Uterus (tissue), 4 donors: ENCODE results near the gene DNAJC22. TPM values are rescaled to one million over a fixed set of nuclear protein-coding genes. Genes with fewer than 3 reads are reported as not detected.
A peak's percentile ranks its signal among the peaks of the same experiment; 100 is the strongest.
"Not testable (repeated sequence)": the region's sequence is repeated elsewhere in the genome, so short reads cannot be mapped to it uniquely, and the experiment has no call there.

Source experiments
- DNase-seq, 2 donors: peaks; one replicate each; pipeline ENCODE4 v3.0.0-alpha.2; 2019 to 2020
- H3K27ac ChIP-seq, 2 donors: fragments of 200-600 bp; sonication (generic); 1 replicate in 1 of 2; 2 replicates in 1 of 2; pipeline ENCODE4 v1.5.1; 2016 to 2018
- H3K27me3 ChIP-seq, 2 donors: fragments of 200-600 bp; sonication (generic); one replicate each; pipeline ENCODE4 v1.5.1; 2018 to 2019; ENCODE audit warnings: control low read depth in 1 of 2
- H3K36me3 ChIP-seq, 2 donors: fragments of 200-600 bp; sonication (generic); one replicate each; pipeline ENCODE4 v1.5.1; 2019; ENCODE audit warnings: control low read depth in 1 of 2
- H3K4me1 ChIP-seq, 2 donors: fragments of 200-600 bp; sonication (generic); one replicate each; pipeline ENCODE4 v1.5.1; 2018 to 2019; ENCODE audit warnings: control low read depth in 1 of 2
- H3K4me3 ChIP-seq, 2 donors: fragments of 200-600 bp; sonication (generic); 1 replicate in 1 of 2; 2 replicates in 1 of 2; pipeline ENCODE4 v1.5.1; 2018 to 2019; ENCODE audit warnings: mild to moderate bottlenecking in 1 of 2
- H3K9me3 ChIP-seq, 2 donors: fragments of 200-600 bp; sonication (generic); one replicate each; pipeline ENCODE4 v1.5.1; 2019; ENCODE audit warnings: control low read depth in 1 of 2
- CTCF ChIP-seq, 4 experiments: fragments of 200-600 bp in 2 of 4; fragments of 450-650 bp in 2 of 4; sonication (generic) in 2 of 4; IDR thresholded peaks; one replicate each; pipeline ENCODE4 v1.5.1; 2016 to 2019; ENCODE audit warnings: antibody characterized with exemption in 4 of 4, mild to moderate bottlenecking in 2 of 4, moderate library complexity in 1 of 4
- POLR2A ChIP-seq, 2 donors: fragments of 450-650 bp; IDR thresholded peaks; one replicate each; pipeline ENCODE4 v1.6.1; 2016; ENCODE audit warnings: antibody characterized with exemption in 2 of 2, mild to moderate bottlenecking in 1 of 2, moderate library complexity in 1 of 2
- intact Hi-C: fragments of 100-400 bp; cut with DNase I; formaldehyde crosslinking; loops from one replicate; pipeline ENCODE4 v1.15.1; 2023; ENCODE audit warnings: low total_unique reads
- total RNA-seq, 4 donors: library from RNA; depleted of rRNA in 3 of 4; stranded (reverse); fragments of >200 nt in 3 of 4; gene quantifications; one replicate each; pipeline versions ENCODE4 v1.1.0 to v1.2.4, GENCODE V29; 2014 to 2023
- donor health status: DM: yes; HTN: yes; CAD: no.

Gene DNAJC22
- total RNA-seq, 4 donors from 2014 or later = 4.5 TPM; not detected in 3

- H3K27ac ChIP-seq = no peak overlapping the region
- peaks cover 4 to 12% of the 10 kb centered on the region in 2 donors for H3K27me3 ChIP-seq
- H3K4me3 ChIP-seq = no peak overlapping the region
- TF ChIP-seq POLR2A (IDR thresholded peaks at IDR 0.05) (no peak), CTCF (IDR thresholded peaks at IDR 0.05) (peak; percentile 60 to 84 (median 75))
- intact Hi-C loops = loop anchor here (10.0 kb wide), 1 partner anchor 183 kb away; no protein-coding TSS in a partner anchor
- no peaks in the 10 kb centered on the region for H3K36me3 ChIP-seq
- H3K9me3 ChIP-seq = no peaks in the 10 kb centered on the region
- H3K4me1 ChIP-seq = no peaks in the 10 kb centered on the region
- DNase-seq = peak; percentile 39 to 58
Measured at GRCh38 chr12:49331380-49332222, 15.1 kb upstream of the DNAJC22 start.

DNA sequence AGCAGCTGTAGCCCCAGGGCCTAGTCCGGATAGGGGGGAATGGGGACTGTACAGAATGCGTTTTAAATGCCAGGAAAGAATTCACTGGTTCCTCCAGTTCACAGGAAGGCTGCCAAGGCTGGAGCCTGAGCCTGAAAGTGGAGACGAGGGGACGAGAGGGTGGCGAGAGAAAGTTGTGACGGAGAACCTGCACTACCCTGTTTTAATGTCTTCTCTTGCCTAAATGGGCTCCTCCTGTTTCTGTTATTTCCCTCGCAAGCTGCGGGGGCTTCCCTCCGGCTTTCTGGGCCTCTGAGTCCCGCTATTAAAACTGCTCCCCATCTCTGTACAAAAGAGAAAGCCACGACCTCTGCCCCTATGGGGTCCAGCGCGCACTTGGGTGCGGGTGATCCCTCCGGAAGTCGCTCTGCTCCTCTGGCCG lies 14.2 kb upstream of the DNAJC22 start:
- no peak for DNase-seq
- no peak overlapping the region for H3K27ac ChIP-seq
- TF ChIP-seq CTCF (IDR thresholded peaks at IDR 0.05) (no peak), POLR2A (IDR thresholded peaks at IDR 0.05) (no peak)
- peaks cover 12 to 15% of the 10 kb centered on the region in 2 donors for H3K27me3 ChIP-seq
- H3K4me1 ChIP-seq = no peaks in the 10 kb centered on the region
- H3K4me3 ChIP-seq = no peak overlapping the region
- intact Hi-C loops = loop anchor here (10.0 kb wide), 1 partner anchor 182 kb away; no protein-coding TSS in a partner anchor
- no peaks in the 10 kb centered on the region for H3K9me3 ChIP-seq
- no peaks in the 10 kb centered on the region for H3K36me3 ChIP-seq

GRCh38 chr12:49332891-49333371 lies 13.8 kb upstream of the DNAJC22 start:
- no peaks in the 10 kb centered on the region for H3K36me3 ChIP-seq
- no peak overlapping the region for H3K27ac ChIP-seq
- no peak for TF ChIP-seq CTCF (IDR thresholded peaks at IDR 0.05)
- TF ChIP-seq POLR2A (IDR thresholded peaks at IDR 0.05) = no peak
- H3K4me1 ChIP-seq = no peaks in the 10 kb centered on the region
- H3K9me3 ChIP-seq = no peaks in the 10 kb centered on the region
- H3K4me3 ChIP-seq = no peak overlapping the region
- DNase-seq = no peak
- intact Hi-C loops = loop anchor here (10.0 kb wide), 1 partner anchor 182 kb away; no protein-coding TSS in a partner anchor
- peaks cover 15 to 16% of the 10 kb centered on the region in 2 donors for H3K27me3 ChIP-seq

DNA sequence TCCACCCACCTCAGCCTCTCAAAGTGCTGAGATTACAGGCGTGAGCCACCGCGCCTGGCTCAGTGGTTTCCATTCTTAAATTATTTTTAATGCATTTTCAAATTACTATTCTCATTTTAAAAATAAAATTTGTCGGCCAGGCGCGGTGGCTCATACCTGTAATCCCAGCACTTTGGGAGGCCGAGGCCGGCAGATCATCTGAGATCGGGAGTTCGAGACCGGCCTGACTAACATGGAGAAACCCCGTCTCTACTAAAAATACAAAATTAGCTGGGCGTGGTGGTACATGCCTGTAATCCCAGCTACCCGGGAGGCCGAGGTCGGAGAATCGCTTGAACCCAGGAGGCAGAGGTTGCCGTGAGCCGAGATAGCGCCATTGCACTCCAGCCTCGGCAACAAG lies 12.9 kb upstream of the DNAJC22 start:
- not testable (repeated sequence) for H3K36me3 ChIP-seq, H3K27ac ChIP-seq, H3K4me3 ChIP-seq, DNase-seq, H3K4me1 ChIP-seq, H3K9me3 ChIP-seq
- intact Hi-C loops = loop anchor here (10.0 kb wide), 1 partner anchor 181 kb away; no protein-coding TSS in a partner anchor
- peaks cover 15 to 16% of the 10 kb centered on the region in 2 donors for H3K27me3 ChIP-seq

- TF ChIP-seq CTCF (IDR thresholded peaks at IDR 0.05) (no peak), POLR2A (IDR thresholded peaks at IDR 0.05) (no peak)
- intact Hi-C loops = loop anchor here (10.0 kb wide), 1 partner anchor 181 kb away; no protein-coding TSS in a partner anchor
- no peak for DNase-seq
Measured at GRCh38 chr12:49334226-49334625, 12.5 kb upstream of the DNAJC22 start.

More at GRCh38 chr12:49334226-49334625, 12.5 kb upstream of the DNAJC22 start:
- H3K27me3 ChIP-seq = peaks cover 15 to 16% of the 10 kb centered on the region in 2 donors
- H3K4me3 ChIP-seq = no peak overlapping the region
- H3K4me1 ChIP-seq = no peaks in the 10 kb centered on the region
- H3K27ac ChIP-seq = no peak overlapping the region
- no peaks in the 10 kb centered on the region for H3K36me3 ChIP-seq
- no peaks in the 10 kb centered on the region for H3K9me3 ChIP-seq
